HG02610 (cell line): ENCODE measurements around the gene SMC1B.
"Not testable (repeated sequence)": the region's sequence is repeated elsewhere in the genome, so short reads cannot be mapped to it uniquely, and the experiment has no call there.

Source experiments
- ATAC-seq: cut with Tn5 transposase; IDR thresholded peaks from one replicate; pipeline ENCODE4 v1.9.1; 2021; ENCODE audit warnings: mild to moderate bottlenecking, moderate library complexity; ENCODE audit not compliant: unreplicated experiment

Gene SMC1B, protein sequence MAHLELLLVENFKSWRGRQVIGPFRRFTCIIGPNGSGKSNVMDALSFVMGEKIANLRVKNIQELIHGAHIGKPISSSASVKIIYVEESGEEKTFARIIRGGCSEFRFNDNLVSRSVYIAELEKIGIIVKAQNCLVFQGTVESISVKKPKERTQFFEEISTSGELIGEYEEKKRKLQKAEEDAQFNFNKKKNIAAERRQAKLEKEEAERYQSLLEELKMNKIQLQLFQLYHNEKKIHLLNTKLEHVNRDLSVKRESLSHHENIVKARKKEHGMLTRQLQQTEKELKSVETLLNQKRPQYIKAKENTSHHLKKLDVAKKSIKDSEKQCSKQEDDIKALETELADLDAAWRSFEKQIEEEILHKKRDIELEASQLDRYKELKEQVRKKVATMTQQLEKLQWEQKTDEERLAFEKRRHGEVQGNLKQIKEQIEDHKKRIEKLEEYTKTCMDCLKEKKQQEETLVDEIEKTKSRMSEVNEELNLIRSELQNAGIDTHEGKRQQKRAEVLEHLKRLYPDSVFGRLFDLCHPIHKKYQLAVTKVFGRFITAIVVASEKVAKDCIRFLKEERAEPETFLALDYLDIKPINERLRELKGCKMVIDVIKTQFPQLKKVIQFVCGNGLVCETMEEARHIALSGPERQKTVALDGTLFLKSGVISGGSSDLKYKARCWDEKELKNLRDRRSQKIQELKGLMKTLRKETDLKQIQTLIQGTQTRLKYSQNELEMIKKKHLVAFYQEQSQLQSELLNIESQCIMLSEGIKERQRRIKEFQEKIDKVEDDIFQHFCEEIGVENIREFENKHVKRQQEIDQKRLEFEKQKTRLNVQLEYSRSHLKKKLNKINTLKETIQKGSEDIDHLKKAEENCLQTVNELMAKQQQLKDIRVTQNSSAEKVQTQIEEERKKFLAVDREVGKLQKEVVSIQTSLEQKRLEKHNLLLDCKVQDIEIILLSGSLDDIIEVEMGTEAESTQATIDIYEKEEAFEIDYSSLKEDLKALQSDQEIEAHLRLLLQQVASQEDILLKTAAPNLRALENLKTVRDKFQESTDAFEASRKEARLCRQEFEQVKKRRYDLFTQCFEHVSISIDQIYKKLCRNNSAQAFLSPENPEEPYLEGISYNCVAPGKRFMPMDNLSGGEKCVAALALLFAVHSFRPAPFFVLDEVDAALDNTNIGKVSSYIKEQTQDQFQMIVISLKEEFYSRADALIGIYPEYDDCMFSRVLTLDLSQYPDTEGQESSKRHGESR

GRCh38 chr22:45413368-45414211 lies at the start of gene SMC1B, which contains the start of gene RIBC2:
TSS of gene SMC1B (minus strand) at chr22:45413599. CDS start at chr22:45413567, 32 bp downstream.
TSS of gene RIBC2 (plus strand) at chr22:45413693. CDS start at chr22:45413887, 194 bp downstream.
- peak; percentile 71 for ATAC-seq

GRCh38 chr22:45462034-45462655 lies 48.7 kb upstream of the SMC1B start:
- no peak for ATAC-seq

DNA sequence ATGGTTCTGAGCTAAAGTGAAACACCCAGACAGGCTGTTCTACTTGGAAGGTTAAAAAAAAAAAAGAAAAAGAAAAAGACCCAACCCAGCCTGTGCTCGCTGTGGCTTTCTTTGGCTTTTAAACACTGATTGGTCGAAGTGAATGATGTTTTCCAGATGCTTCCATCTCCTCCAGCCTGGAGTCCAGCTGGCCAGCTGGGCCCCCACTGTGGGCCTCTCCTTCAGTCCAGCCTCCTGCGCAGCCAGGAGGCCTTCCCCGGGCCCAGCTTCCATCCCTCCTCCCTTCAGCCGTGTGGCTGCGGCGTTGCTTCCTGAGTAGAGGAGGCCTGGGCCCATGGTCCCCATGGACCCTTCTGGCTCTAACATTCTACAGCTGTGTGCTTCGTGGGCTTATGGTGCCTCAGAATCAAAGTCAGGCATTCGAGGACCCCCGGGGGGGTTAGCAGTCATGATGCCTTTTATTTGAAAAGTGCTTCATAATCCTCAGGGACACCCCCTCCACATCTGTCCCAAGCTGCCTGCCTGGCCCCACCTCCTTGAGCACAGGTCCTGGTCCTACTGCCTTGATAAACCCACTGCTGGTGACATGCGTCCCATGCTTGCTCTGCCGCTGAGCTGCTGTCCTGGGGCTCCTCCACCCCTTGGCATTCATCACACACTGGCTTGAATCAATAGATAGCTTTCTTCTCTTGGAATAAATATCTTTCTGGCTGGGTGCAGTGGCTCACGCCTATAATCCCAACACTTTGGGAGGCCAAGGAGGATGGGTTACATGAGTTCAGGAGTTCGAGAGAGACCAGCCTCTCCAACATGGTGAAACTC lies 47.1 kb upstream of the SMC1B start:
- ATAC-seq, result no peak

DNA sequence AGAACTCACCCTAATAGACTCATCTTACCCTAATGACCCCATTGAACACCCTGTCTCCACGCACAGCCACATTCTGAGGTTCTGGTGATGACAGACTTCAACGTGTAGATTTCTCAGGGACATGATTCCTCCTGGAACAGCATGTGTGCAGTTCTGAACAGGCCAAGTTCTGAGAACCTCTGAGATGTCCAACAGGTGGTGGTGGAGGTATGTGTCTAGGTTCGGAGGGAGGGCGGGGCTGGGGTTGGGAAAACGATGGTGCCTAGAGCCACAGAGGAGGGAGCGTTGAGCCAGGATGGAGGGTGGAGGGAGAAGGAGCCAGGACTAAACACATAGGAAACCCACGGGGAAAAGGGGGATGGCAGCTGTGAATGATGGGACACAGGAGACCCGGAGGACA lies 45.8 kb upstream of the SMC1B start:
- no peak for ATAC-seq

- ATAC-seq, result no peak
Observed at GRCh38 chr22:45458532-45458931, 45.1 kb upstream of the SMC1B start.

DNA sequence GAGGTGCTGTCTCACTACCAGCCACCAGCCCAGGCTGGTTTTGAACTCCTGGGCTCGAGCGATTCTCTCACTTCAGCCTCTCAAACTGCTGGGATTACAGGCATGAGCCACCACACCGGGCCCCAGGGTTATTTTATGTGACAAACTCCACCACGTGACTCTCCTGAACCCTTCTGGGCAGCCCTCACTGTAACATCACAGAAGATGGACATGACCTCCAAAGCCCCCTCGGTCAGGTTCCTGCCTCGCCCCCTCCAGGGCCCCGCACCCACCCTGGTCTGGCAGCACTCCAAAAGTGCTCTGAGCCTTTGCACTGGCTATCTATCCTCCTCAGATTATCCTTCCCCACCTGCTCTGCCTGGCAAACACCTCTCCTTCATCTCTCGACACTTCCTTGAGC lies 43.4 kb upstream of the SMC1B start:
- no peak for ATAC-seq

DNA sequence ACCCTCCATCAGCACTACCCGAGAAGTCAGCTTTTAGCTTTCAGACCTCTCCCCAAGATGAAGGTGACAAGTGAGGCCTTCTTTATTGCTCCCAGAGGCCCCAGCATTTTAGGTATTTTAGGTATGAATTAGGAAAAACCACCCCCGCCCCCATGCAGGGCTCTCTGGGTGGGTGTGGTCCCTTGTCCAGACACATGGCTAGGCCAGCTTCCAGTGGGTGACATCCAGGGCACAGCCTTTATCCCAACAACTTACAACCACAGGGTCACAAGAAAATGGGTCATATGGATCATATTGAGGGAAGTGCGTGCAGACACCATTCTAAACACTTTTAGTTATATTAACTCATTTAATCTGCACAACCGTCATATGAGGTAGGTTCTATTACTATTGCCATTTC lies 42.2 kb upstream of the SMC1B start:
- ATAC-seq, result no peak

DNA sequence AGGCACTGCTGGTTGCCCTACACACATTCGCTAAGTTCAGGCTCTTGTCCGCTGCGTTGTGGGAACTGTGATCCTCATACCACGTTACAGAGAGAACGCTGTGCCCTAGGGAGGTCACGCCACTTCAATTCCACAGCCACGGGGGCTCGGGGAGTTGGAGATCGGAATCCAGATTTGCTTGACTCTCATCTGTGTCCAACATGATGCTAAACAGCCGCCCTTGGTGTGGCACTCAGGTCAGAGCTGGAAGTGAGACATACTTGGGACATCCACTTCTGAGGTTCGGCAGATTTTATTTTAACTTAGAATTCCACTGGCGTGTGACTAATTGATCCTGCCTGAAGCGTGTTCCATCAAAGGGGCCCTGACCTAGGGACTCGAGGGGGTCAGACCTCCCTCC lies 41.8 kb upstream of the SMC1B start:
- ATAC-seq, result no peak

DNA sequence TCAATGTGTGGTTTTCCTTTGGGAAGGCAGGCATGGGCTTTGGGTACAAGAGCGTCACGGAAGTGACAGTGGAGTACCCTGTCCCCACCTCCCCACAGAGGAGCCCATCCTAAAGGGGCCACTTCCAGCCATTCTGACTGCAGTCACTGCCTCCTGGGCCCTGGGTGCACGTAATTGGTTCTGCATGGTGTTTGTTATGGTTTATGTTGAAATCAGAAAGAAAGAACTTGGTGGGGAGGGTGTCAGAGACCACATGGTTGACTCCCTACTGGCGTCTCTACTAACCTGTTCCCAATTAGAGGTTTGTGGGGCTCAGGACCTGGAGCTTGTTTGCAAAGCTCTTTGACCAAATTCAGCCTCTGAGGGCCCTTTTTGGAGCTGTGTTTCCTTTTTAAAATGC lies 40.9 kb upstream of the SMC1B start:
- no peak for ATAC-seq

GRCh38 chr22:45453764-45454163 lies 40.4 kb upstream of the SMC1B start:
- no peak for ATAC-seq

- ATAC-seq, result no peak
Observed at GRCh38 chr22:45452565-45453379, 39.4 kb upstream of the SMC1B start.

- ATAC-seq, result no peak
Observed at GRCh38 chr22:45451972-45452371, 38.6 kb upstream of the SMC1B start.

GRCh38 chr22:45450921-45451651 lies 37.7 kb upstream of the SMC1B start:
- no peak for ATAC-seq

- ATAC-seq, result no peak
Observed at GRCh38 chr22:45450101-45450785, 36.8 kb upstream of the SMC1B start.

GRCh38 chr22:45449442-45449841 lies 36.0 kb upstream of the SMC1B start:
- ATAC-seq, result not testable (repeated sequence)

- ATAC-seq, result no peak
Observed at GRCh38 chr22:45448431-45448830, 35.0 kb upstream of the SMC1B start.

DNA sequence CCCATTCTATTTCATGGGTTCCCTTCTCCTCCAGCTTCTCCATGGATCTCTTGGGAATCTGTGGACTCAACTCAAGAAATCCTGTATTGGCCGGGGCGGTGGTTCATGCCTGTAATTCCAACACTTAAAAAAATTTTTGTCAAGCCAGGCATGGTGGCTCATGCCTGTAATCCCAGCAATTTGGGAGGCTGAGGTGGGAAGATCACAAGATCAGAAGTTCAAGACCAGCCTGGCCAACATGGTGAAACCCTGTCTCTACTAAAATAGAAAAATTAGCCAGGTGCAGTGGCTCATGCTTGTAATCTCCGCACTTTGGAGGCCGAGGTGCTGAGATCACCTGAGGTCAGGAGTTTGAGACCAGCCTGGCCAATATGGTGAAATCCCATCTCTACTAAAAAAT lies 34.2 kb upstream of the SMC1B start:
- not testable (repeated sequence) for ATAC-seq
